Brain microvascular endothelial cell (primary cell): ENCODE results near the gene KLHL22.

Experiments
- DNase-seq: peaks from one replicate; pipeline ENCODE4 v3.0.0-alpha.2; 2020
- H3K27ac ChIP-seq: fragments of 250-450 bp; sonication (Bioruptor Pico); 2 replicates; pipeline ENCODE4 v1.5.1; 2020; ENCODE audit warnings: mild to moderate bottlenecking, moderate library complexity
- H3K27me3 ChIP-seq: fragments of 250-450 bp; sonication (Bioruptor Pico); replicated peaks from 2 replicates; pipeline ENCODE4 v1.5.1; 2020; ENCODE audit warnings: mild to moderate bottlenecking
- H3K36me3 ChIP-seq: fragments of 250-450 bp; sonication (Bioruptor Pico); replicated peaks from 2 replicates; pipeline ENCODE4 v1.5.1; 2020; ENCODE audit warnings: mild to moderate bottlenecking
- H3K4me3 ChIP-seq: 2 replicates; pipeline ENCODE4 v1.5.1; 2011; ENCODE audit warnings: low read depth, mild to moderate bottlenecking, control low read depth, low read length, moderate library complexity
- in situ Hi-C: cut with HindIII; loops from 2 replicates; pipeline ENCODE4 v1.10.0; 2017; ENCODE audit warnings: low sequenced_read_pairs, low pct_ligation_motif_present
- TF ChIP-seq, protein P1 (sequence below): IDR thresholded peaks from 2 replicates; pipeline ENCODE4 v1.5.1; 2011; ENCODE audit warnings: low read depth, mild to moderate bottlenecking, moderate library complexity, low read length, control low read depth, inconsistent platforms; ENCODE audit errors: missing control alignments

Gene KLHL22

DNA sequence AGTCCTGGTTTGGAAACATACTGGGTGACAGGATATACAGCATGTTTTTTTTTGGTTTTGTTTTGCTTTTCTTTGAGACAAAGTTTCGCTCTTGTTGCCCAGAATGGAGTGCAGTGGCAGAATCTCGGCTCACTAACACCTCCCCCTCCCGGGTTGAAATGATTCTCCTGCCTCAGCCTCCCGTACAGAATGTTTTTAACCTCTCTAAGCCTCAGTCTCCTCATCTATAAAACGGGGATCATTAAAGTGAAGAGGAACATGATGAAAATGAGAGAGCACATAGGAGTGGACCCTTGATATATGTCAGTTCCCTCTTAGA is 29.9 kb downstream of the KLHL22 start:
- Histone ChIP-seq H3K36me3 (peaks cover 18% of the 10 kb centered on the region), H3K27ac (no peak overlapping the region), H3K4me3 (no peak overlapping the region), H3K27me3 (no peaks in the 10 kb centered on the region)
- no peak for DNase-seq
- in situ Hi-C loops, result no loop called here
- TF ChIP-seq, protein P1, sequence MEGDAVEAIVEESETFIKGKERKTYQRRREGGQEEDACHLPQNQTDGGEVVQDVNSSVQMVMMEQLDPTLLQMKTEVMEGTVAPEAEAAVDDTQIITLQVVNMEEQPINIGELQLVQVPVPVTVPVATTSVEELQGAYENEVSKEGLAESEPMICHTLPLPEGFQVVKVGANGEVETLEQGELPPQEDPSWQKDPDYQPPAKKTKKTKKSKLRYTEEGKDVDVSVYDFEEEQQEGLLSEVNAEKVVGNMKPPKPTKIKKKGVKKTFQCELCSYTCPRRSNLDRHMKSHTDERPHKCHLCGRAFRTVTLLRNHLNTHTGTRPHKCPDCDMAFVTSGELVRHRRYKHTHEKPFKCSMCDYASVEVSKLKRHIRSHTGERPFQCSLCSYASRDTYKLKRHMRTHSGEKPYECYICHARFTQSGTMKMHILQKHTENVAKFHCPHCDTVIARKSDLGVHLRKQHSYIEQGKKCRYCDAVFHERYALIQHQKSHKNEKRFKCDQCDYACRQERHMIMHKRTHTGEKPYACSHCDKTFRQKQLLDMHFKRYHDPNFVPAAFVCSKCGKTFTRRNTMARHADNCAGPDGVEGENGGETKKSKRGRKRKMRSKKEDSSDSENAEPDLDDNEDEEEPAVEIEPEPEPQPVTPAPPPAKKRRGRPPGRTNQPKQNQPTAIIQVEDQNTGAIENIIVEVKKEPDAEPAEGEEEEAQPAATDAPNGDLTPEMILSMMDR, result no peak

DNA sequence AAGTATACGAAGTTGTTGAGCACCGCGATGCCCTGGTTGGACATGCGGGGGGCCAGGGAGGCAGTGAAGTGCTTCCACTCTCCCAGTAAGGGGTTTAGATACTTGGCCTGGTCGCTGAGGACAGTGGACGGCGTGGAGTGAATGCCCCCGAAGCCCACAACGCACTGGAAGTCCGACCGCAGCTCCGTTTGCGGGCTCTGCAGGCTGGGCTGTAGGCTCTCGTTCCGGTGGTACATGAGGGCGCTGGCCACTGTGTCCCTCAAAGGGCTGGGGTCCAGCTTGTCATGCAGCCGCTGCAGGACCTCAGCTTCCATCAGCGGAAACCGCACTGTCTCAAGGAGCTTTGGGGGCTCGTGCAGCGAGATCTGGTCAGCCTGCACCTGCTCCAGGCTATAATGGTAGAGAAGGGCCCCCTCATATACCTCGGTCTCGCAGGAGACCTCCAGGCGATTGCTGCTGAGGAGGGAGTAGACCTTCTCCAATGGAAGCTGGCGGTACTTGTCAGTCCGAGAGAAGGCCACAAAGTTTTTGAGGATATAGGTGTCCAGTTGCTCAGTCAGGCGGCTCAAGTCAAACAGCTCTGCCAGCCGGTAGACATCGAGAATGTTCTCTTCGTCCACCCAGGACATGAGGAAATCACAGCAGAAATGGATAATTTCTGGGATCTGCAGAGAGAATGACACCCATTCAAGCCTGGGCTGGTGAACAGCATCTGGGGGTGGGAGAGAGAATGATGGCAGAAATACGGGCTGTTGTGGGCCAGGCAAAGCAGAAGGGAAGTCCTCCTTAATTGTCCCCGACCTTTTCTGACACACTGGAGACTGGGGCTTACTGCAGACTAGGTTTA is 30.5 kb downstream of the KLHL22 start:
- Histone ChIP-seq H3K4me3 (no peak overlapping the region), H3K36me3 (peaks cover 14% of the 10 kb centered on the region), H3K27ac (no peak overlapping the region), H3K27me3 (no peaks in the 10 kb centered on the region)
- in situ Hi-C loops, result no loop called here
- TF ChIP-seq, protein P1, result no peak
- no peak for DNase-seq

DNA sequence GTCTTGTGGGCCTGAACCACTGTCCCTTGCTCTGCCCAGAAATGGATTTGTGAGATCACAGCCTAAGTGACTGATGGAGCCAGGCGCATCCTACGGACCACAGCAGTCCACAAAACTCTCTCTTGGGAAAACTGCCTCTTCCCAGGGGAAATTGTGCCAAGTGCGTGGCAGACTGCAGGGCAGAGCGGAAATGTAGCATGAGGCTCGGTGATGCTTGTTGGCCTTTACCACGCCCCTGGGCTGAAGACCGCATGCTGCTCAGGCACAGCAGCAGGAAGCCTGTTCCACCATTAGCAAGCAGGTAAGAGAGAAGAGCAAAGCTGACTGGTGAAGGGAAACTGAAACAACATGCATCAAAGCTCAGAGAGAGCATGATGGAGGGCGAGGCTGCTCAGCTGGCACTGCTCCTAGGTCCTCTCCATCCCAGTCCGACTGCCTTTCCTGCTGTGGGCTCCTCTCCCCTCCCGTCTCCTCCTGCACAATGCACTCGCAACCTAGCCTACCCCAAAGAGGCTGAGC is 31.4 kb downstream of the KLHL22 start:
- no peak for DNase-seq
- in situ Hi-C loops, result no loop called here
- H3K27ac ChIP-seq, result no peak overlapping the region
- H3K36me3 ChIP-seq, result peaks cover 14% of the 10 kb centered on the region
- no peak overlapping the region for H3K4me3 ChIP-seq
- H3K27me3 ChIP-seq, result no peaks in the 10 kb centered on the region
- TF ChIP-seq, protein P1, result no peak

DNA sequence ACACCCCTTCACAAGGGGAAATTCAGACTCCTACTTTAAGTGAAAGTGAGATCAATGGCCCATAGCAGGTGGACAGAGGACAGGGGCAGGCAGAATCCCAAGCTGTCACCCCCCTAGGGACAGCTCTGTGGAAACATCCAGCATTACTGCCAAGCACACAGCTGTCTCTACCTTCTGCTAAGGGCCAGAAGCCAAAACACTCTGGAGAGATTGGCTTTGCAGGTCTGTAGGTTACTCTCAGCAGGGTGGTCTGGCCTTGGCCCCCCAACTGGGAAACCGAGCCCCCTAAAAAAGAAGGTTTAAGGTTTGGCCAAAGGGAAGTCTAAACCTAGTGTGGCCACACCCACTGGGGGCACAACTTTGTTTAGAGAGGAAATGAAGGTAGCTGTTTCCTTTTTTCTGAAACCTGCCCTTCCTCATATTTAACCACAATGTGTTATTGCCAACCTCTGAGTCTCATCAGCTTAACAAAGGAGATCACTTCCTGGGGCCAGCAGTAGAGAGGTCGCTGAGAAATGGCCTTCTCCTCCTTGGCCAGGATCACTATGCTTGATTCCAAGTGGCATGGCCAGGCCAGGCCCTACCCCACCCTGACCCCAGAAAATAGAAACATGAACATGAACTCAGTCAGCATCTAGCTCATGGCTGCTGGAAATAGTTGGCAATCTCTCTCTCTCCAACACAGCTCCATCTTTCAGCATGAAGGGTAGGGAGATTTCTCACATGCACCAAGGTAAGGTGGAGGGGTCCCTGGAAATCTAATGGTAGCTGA is 32.1 kb downstream of the KLHL22 start:
- no peak overlapping the region for H3K27ac ChIP-seq
- H3K27me3 ChIP-seq, result no peaks in the 10 kb centered on the region
- peaks cover 14% of the 10 kb centered on the region for H3K36me3 ChIP-seq
- TF ChIP-seq, protein P1, result no peak
- in situ Hi-C loops, result no loop called here
- no peak for DNase-seq
- H3K4me3 ChIP-seq, result no peak overlapping the region

DNA sequence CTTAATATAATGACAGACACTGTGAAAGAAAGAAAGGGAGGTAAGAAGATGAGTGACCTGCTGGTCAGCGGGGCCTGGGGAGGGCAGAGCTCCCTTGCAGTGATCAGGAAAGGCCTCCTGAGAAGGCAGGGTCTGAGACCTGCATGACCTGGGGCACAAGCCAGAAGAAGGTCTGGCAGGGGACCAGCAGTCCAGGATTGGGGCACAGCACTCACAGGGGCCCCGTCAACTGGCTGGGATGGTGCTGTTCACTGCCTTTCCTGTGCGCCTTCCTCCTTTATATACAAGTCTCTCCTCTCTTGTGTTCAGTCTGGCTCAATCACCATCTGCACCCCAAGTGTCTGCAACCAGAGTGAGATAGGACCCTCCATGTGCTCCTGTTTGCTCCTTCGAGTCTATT is 35.7 kb downstream of the KLHL22 start:
- peaks cover 13% of the 10 kb centered on the region for H3K36me3 ChIP-seq
- H3K4me3 ChIP-seq, result no peak overlapping the region
- TF ChIP-seq, protein P1, result no peak
- H3K27ac ChIP-seq, result no peak overlapping the region
- DNase-seq, result no peak
- in situ Hi-C loops, result no loop called here
- H3K27me3 ChIP-seq, result no peaks in the 10 kb centered on the region
